GM19397 (cell line): ENCODE results near the gene CDC6.

ENCODE experiments used
- ATAC-seq: cut with Tn5 transposase; IDR thresholded peaks from one replicate; pipeline ENCODE4 v1.9.1; 2021; ENCODE audit warnings: mild to moderate bottlenecking, moderate library complexity; ENCODE audit not compliant: unreplicated experiment

CDC6 gene

DNA sequence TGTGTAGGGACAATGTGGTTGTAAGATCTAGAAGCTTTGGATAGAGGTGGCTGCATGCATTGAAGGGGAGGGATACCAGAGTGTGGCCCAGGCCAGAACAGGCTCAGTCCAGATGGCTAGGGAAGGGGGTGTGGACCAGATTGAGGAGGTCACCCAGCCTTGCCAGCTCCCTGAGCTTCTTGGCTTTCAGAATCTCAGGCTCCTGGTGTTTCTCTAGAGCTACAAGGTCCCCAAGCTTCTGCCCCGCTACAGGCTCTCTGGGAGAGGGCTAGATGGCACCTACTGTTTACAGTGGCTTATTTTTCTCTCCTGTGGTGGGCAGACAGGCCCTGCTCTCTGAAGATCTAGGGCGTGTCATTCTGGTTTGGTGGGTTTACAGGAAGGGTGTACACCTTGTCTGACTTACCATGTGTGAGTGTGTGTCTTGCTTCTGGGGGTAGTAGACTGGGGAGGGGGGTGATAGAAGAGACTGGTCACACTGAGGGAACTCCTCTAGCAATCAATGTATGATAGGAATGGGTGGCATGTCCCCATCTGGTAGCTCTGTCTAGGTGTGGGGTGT lies 22.4 kb downstream of the CDC6 start:
- no peak for ATAC-seq

DNA sequence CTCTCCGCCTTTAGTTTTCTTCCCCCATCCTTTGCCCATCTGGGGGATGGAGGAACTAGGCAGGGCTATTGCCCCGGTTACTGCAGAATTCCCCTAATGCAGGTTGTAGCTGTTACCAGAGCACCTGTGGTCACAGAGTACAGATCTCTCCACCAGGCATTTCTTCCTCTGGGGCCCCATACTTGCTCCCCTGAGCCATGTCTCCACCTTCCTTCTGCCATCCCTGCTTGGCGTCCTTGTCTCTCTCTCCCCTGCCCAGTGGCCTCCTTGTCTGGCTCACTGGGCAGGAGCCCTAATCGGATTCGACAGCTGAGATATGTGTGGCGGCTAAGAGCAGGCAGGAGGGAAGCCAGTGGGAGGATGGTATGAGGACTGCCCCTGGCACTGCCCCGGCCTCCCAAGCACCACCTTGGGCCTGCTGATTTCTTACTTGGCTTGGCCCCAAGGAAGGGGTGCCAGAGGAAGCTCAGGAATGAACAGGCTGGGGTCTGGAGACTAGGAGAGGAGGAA lies 23.3 kb downstream of the CDC6 start:
- no peak for ATAC-seq

DNA sequence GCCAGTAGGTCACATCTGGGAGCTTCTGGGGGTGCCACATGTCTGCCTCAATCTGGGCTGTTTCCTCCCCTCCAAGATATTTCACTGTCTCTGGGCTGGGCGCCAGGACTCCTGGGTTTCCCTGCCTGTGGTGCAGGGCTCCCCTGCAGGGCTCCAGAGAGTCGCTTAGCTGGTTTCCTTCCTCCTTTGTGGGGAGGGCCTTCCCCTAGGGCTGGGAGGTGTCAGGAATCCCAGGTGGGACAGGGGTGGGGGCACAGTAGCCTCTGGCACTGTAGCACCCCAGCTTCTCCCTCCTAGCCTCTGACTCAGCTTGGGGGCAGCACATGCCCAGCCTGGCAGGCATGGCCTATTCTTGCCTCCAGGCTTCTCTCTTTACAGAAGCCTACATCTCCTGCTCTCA lies 23.9 kb downstream of the CDC6 start:
- ATAC-seq, result no peak

DNA sequence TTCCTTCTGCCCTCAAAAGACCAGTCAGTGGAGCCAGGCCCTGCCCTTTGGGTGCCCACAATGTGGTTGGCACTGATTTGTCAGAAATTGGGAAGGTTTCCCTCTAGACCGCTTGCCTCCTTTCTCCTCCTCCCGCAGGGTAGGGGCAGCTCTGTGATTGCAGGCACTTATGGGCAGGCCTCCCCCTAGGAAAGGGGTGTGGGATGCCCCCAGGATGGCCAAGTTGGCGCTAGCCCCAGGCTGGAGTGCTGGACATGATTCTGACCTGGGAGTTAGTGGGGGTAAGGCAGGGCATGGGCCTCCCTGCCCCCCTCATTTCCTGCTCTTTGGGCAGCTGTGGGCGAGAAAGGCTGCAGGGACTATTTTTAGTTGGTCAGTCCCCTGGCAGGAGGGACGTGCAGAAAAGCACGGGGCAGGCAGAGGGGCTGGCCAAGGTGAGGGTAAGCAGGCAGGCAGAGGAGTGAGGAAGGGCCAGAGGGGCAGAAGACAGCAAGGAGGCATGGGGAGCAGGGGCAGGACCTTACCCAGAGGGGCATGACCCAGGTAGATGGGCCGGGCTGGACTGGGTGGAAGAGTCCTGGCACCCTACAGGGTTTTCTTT lies 24.6 kb downstream of the CDC6 start:
- no peak for ATAC-seq

DNA sequence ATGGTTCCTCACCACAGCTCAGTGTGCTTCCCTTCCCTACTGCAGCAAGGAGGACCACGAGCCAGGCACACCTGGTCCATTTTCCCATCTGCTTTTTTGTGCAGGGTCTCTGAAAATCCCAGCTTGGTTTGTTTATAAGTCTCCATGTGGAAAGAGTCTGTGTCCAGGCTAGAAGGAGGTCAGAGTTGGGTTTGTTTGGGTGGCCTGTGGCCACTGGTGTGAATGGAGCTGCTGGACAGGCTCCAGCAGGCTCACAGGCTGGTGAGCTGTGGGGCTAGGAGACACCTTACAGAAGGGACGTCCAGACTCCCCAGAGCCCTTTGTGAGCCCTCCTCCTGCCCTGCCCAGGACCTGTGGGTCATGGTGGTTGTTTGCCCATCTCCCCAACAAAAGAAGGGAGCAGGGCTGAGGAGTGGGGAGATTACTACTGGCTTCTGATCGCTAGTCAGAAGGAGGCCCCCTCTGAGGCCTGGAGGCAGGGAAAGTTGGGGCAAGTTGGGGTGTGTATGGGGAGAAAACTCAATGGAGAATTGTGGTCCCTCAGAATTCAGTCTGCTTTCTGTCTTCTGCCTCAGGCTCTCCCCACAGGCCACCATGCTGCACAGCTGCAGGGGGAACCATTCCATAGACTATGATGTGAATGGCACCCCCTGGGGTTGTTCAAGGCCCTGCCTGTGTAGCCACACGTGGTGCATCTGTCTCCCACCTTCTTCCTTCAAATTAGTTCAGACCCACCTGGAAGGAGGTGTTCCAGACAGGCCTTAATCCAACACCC lies 25.4 kb downstream of the CDC6 start:
- ATAC-seq, result no peak

GRCh38 chr17:40313668-40314583 lies 26.2 kb downstream of the CDC6 start:
- no peak for ATAC-seq

DNA sequence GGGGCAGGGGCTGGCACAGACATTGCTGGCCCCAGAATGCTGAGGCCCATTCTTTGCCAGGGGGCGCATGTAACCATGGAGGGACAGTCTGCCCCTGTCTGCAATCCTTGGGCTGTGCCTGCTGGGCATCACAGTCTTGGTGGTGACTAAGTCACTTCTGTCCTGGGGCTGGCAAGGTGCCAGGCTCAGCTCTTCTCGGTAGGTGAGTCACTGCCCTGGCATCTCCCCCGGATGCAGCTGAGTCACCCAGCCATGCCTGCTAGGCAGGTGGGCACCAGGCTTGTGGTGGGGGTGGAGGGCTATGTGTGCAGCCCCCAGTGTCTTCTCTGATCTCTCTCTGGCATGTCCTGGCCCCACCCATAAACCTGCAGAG lies 26.9 kb downstream of the CDC6 start:
- no peak for ATAC-seq

DNA sequence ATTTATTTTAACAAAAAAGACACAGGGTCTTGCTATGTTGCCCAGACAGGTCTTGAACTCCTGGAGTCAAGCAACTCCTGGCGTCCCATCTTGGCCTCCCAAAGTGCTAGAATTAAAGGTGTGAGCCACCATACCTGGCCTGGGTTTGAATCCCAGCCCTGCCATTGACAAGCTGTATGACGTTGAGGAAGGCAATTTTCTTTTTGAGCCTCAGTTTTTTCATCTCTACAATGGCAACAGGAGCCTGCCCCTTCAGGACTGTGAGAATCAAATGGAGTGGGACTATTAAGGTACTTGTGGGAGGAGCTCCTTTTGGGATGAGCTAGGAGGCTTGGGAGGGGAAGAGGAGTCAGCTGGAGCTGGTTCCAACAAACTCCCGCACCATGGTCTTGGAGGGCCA lies 27.5 kb downstream of the CDC6 start:
- ATAC-seq, result no peak

- ATAC-seq, result no peak
Measured at GRCh38 chr17:40315678-40316570, 28.2 kb downstream of the CDC6 start.

GRCh38 chr17:40316571-40317344 lies 29.1 kb downstream of the CDC6 start:
- no peak for ATAC-seq

DNA sequence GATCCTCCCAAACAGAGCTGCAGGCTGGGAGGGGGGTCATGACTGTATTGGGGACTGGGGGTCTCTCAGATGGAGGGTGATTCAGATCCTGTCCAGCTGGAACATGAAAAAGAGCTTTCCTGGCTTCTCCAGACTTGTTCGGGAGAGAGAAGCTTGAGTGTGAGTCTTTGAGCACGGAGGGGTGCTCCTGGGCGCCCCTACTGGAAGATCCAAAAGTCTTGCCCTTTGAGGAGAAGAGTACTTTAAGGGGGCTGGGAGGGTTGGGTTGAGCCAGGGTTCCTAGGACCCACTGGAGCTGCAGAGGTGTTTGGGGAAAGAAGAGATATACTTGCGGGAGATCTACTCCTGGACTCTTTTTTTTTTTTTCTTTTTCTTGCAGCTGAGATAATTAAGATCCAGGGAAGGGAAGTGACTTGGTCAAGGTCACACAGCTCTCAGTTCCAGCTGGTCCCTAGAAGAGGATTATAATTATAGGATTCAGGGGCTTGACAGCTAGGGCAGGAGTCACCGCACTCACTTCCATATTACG lies 29.7 kb downstream of the CDC6 start:
- ATAC-seq, result no peak

DNA sequence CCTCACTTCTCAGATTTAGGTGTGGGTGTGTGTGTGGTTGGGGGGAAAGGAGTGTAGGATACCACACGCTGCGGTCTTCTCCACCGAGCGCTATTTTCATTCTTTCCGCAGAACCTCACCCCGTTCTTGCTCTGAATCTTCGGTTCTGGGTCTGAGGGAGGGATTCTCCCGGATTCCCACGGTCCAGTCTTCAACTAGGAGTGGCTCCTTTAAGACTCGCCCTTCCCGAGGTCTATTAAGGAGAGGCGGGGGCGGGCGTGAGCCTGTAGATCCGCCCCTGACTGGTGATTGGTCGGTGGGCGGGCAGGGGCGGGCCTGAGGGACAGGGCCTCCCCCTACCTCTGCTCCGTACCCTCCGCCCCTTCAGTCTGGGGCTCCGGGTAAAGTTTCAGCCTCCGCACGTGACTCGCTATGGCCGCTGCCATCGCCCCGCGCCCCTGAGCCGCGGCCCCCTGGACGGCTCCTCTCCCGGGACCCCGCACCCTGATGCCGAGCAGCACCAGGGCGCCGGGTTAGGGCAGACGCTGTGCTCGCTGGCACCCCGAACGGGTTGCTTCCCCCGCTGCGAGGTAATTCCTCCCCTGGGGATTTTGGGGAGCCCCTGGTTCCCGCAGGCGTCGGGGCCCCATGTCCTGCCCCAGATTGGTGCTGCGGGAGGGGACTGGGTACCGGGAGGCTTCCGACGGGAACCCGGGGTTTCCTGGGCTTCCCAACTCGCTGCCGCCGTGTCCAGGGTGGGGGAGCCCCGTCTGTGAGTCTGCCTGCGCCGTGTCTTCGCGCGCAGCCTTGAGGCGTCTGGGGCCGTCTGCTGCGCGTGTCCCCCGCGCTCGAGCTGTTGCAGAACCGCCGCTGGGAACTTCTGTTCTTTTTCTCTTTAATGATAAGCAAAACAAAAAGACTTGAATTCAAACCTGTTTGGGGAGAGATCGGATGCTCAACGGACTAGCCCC lies 30.5 kb downstream of the CDC6 start:
- peak; percentile 64 for ATAC-seq

DNA sequence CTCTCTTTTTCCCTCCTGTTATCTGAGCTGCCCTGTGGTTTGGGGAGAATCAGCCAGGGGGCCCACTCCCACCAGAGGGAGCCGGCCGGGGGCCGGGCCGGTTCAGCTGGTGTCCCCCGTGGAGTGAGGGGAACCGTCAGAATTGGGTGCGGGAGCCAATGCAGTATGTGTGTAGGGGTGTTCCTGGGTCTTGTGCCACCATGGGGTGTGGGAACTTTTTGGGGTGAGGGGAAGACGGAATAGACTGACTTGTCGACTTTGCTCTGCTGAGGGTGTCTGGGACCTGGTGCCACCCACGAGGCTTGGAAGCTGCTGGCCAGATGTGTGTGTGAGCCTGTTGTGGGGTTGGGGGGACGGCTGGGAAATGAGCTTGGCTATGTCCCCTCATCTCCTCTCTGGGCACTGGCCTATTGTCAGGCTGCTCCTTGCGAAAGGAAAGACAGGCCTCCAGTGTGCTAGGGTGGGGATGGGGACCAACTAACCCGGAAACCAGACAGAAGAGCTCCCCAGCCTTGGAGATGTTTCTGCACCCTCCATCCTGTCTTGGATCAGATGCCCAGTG lies 31.2 kb downstream of the CDC6 start:
- no peak for ATAC-seq

- no peak for ATAC-seq
Measured at GRCh38 chr17:40319651-40320540, 32.2 kb downstream of the CDC6 start.

DNA sequence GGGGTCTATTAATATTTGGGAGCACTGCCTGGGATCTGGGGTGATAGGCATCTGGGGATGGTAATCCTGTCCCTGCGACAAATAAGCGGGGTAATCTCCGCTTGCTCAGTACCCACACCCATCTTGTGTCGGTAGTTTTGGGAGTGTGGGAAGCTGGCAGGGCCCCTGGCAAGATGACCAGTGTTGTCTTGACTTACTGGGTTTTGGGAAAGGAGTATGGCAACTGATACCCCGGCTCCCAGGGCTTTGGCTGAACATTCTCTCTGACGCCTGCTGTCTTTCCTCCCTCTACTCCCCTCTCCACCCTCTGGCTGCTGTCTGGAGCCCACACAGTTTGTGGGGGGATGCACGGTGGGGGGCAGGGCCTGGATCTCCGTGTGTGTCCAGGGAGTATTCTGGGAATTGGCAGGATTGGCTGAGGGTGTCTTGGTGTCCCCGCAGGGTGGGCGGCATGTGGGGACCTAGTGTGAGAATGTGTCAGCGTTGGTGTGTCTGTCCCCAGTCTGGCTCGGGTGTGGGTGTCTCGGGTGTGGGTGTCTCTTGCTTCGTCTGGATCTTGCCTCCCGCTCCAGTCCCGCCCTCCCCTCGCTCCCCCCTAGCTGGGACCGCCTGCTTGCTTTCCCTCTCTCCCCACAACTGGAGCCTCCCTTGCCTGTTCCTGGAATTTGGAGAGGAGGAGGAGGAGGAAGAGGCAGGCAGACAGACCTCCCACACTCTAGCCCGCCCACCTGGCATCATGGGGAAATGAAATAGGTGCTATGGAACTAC lies 33.3 kb downstream of the CDC6 start:
- no peak for ATAC-seq

DNA sequence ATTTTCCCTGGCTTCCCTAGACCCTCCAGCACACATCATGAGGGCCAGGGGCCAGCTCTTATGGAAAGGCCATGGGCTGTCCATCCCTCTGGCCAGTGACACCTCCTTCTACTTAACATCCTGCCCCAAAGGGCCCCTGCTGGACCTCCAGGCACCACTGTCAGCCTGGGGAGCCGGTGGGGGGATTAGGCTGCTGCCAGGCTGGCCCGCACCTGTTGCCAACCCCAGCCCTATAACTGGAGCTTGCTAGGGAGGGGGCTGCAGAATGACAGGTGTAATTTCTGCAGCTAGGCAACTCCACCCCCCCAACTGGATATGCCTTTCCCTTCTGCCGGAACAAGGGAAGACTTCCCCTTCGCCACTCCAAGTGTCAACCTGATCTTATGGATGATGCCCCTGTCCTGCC lies 33.8 kb downstream of the CDC6 start:
- ATAC-seq, result no peak
